H1 (cell line): ENCODE results near the gene SUCLG2. TPM values are rescaled to one million over a fixed set of nuclear protein-coding genes. Genes with fewer than 3 reads are reported as not detected.

Experiments used
- CTCF ChIA-PET: fragments of 300-600 bp; sonication (Branson Sonifier 250); formaldehyde crosslinking; loops from one replicate; lab custom pipeline; 2021; ENCODE audit not compliant: partially characterized antibody; lab: Charles Lee
- POLR2A ChIA-PET: fragments of 300-600 bp; sonication (Branson Sonifier 250); formaldehyde crosslinking; loops from one replicate; lab custom pipeline; 2021; ENCODE audit warnings: inconsistent platforms; ENCODE audit not compliant: partially characterized antibody; lab: Charles Lee
- DNase-seq, 2 experiments: peaks; one replicate each; pipeline versions ENCODE4 v3.0.0 to v3.0.0-alpha.2; 2010 to 2022; ENCODE audit warnings: low spot score in 2 of 2, low read depth in 1 of 2, mixed read lengths in 1 of 2
- FAIRE-seq: peaks from 2 replicates; lab custom pipeline; 2011; peaks lifted over from hg19 to GRCh38; lab: Jason Lieb, UNC
- H2AFZ ChIP-seq: 2 replicates; pipeline ENCODE4 v1.8.1; 2012; ENCODE audit warnings: low read length, inconsistent platforms
- H2AK5ac ChIP-seq: 2 replicates; pipeline ENCODE4 v1.6.1; 2013; ENCODE audit warnings: low read depth, low read length
- H2BK120ac ChIP-seq: replicated peaks from 2 replicates; pipeline ENCODE3; 2013; ENCODE audit warnings: low read depth, low read length, inconsistent platforms
- H2BK12ac ChIP-seq: 2 replicates; pipeline ENCODE4 v1.6.1; 2013; ENCODE audit warnings: low read depth, low read length
- H2BK15ac ChIP-seq: 2 replicates; pipeline ENCODE4 v1.6.1; 2013; ENCODE audit warnings: low read length
- H2BK20ac ChIP-seq: 2 replicates; pipeline ENCODE4 v1.6.1; 2013; ENCODE audit warnings: low read length
- H2BK5ac ChIP-seq: 2 replicates; pipeline ENCODE4 v1.6.1; 2013; ENCODE audit warnings: low read depth, low read length
- H3K14ac ChIP-seq: 2 replicates; pipeline ENCODE4 v1.6.1; 2013; ENCODE audit warnings: inconsistent platforms; ENCODE audit not compliant: insufficient read length
- H3K18ac ChIP-seq: 2 replicates; pipeline ENCODE4 v1.6.1; 2013; ENCODE audit warnings: low read length; ENCODE audit errors: extremely low read depth
- H3K23ac ChIP-seq: 2 replicates; pipeline ENCODE4 v1.6.1; 2013; ENCODE audit warnings: inconsistent platforms; ENCODE audit not compliant: insufficient read length
- H3K23me2 ChIP-seq: 2 replicates; pipeline ENCODE4 v1.6.1; 2013; ENCODE audit warnings: low read depth, low read length
- H3K27ac ChIP-seq: 2 replicates; pipeline ENCODE4 v1.6.1; 2011; ENCODE audit warnings: low read depth, low read length, inconsistent platforms
- H3K27me3 ChIP-seq, 4 experiments: replicated peaks in 1 of 4; 1 replicate in 1 of 4; 2 replicates in 3 of 4; pipeline versions ENCODE4 v1.6.1 to v1.8.1; 2011 to 2013; ENCODE audit warnings: low read length in 3 of 4, mild to moderate bottlenecking in 3 of 4, inconsistent platforms in 2 of 4, mixed read lengths in 2 of 4, moderate library complexity in 1 of 4; ENCODE audit not compliant: control insufficient read depth in 3 of 4, insufficient read depth in 3 of 4; ENCODE audit errors: extremely low read depth in 1 of 4
- H3K36me3 ChIP-seq, 4 experiments: 2 replicates each; pipeline versions ENCODE4 v1.6.1 to v1.8.1; 2011 to 2013; ENCODE audit warnings: mild to moderate bottlenecking in 4 of 4, low read length in 3 of 4, moderate library complexity in 2 of 4, control low read depth in 1 of 4, inconsistent platforms in 1 of 4; ENCODE audit not compliant: insufficient read depth in 4 of 4, control insufficient read depth in 2 of 4
- H3K4ac ChIP-seq: replicated peaks from 2 replicates; pipeline ENCODE3; 2013; ENCODE audit warnings: low read length, low read depth, mixed read lengths, inconsistent platforms; ENCODE audit not compliant: insufficient read length
- H3K4me1 ChIP-seq, 4 experiments: replicated peaks in 1 of 4; 1 replicate in 1 of 4; 2 replicates in 3 of 4; pipeline versions ENCODE4 v1.6.1 to v1.8.1; 2011 to 2013; ENCODE audit warnings: low read length in 3 of 4, inconsistent platforms in 2 of 4, mixed read lengths in 1 of 4; ENCODE audit not compliant: insufficient read depth in 4 of 4, control insufficient read depth in 3 of 4
- H3K4me2 ChIP-seq, 2 experiments: 2 replicates each; pipeline versions ENCODE4 v1.6.1 to v1.8.1; 2011 to 2013; ENCODE audit warnings: low read depth in 2 of 2, low read length in 2 of 2, control low read depth in 1 of 2, inconsistent platforms in 1 of 2, mild to moderate bottlenecking in 1 of 2; ENCODE audit not compliant: insufficient read depth in 1 of 2
- H3K4me3 ChIP-seq, 4 experiments: fragments of 200-600, 300-600 bp in 1 of 4; sonication (generic), shearing (Covaris generic), sonication (Bioruptor Twin) in 1 of 4; 2 replicates each; pipeline versions ENCODE4 v1.5.1 to v1.8.1; 2011 to 2016; ENCODE audit warnings: low read length in 4 of 4, low read depth in 3 of 4, control low read depth in 2 of 4, inconsistent platforms in 2 of 4, mild to moderate bottlenecking in 2 of 4, mixed read lengths in 1 of 4, moderate library complexity in 1 of 4; ENCODE audit not compliant: insufficient read depth in 2 of 4; ENCODE audit errors: extremely low read depth in 1 of 4
- H3K56ac ChIP-seq: replicated peaks from 2 replicates; pipeline ENCODE3; 2013; ENCODE audit warnings: low read depth, mild to moderate bottlenecking, mixed read lengths, low read length, inconsistent platforms; ENCODE audit not compliant: insufficient read length
- H3K79me1 ChIP-seq: 2 replicates; pipeline ENCODE4 v1.6.1; 2013; ENCODE audit warnings: low read depth, low read length, control low read depth
- H3K79me2 ChIP-seq, 2 experiments: 2 replicates each; pipeline versions ENCODE4 v1.6.1 to v1.8.1; 2012 to 2013; ENCODE audit warnings: low read length in 2 of 2, mild to moderate bottlenecking in 2 of 2, inconsistent platforms in 1 of 2; ENCODE audit not compliant: insufficient read depth in 2 of 2, control insufficient read depth in 1 of 2
- H3K9ac ChIP-seq, 4 experiments: replicated peaks in 1 of 4; 1 replicate in 1 of 4; 2 replicates in 3 of 4; pipeline versions ENCODE4 v1.6.1 to v1.8.1; 2011 to 2013; ENCODE audit warnings: low read depth in 3 of 4, low read length in 3 of 4, control low read depth in 2 of 4, mild to moderate bottlenecking in 2 of 4, moderate library complexity in 2 of 4, inconsistent platforms in 1 of 4; ENCODE audit errors: extremely low read depth in 1 of 4
- H3K9me3 ChIP-seq, 2 experiments: 2 replicates each; pipeline versions ENCODE4 v1.6.1 to v1.8.1; 2012 to 2013; ENCODE audit warnings: mild to moderate bottlenecking in 2 of 2, moderate library complexity in 2 of 2, control low read depth in 1 of 2, inconsistent platforms in 1 of 2, low read depth in 1 of 2, low read length in 1 of 2, mixed read lengths in 1 of 2; ENCODE audit not compliant: insufficient read depth in 2 of 2
- H4K20me1 ChIP-seq, 2 experiments: replicated peaks in 1 of 2; 2 replicates each; pipeline versions ENCODE3 to v1.8.1; 2011 to 2013; ENCODE audit warnings: inconsistent platforms in 2 of 2, low read length in 2 of 2, mild to moderate bottlenecking in 1 of 2; ENCODE audit not compliant: insufficient read depth in 2 of 2, control insufficient read depth in 1 of 2
- H4K5ac ChIP-seq: 2 replicates; pipeline ENCODE4 v1.6.1; 2013; ENCODE audit warnings: low read length, low read depth, mixed read lengths, inconsistent platforms; ENCODE audit not compliant: insufficient read length
- H4K8ac ChIP-seq: 2 replicates; pipeline ENCODE4 v1.8.0; 2013; ENCODE audit warnings: mild to moderate bottlenecking, moderate library complexity, low read length, inconsistent platforms; ENCODE audit not compliant: insufficient read depth; ENCODE audit errors: extremely low read depth
- H4K91ac ChIP-seq: replicated peaks from 2 replicates; pipeline ENCODE3; 2013; ENCODE audit warnings: low read length, mixed read lengths, inconsistent platforms; ENCODE audit not compliant: insufficient read length
- BACH1 ChIP-seq: IDR thresholded peaks from 2 replicates; pipeline ENCODE4 v1.6.1; 2012; ENCODE audit warnings: low read length, improper control_type of control experiment
- CREB1 ChIP-seq: IDR thresholded peaks from 2 replicates; pipeline ENCODE4 v1.6.1; 2012; ENCODE audit warnings: inconsistent platforms
- CTBP2 ChIP-seq: IDR thresholded peaks from 2 replicates; pipeline ENCODE4 v1.7.0; 2011; ENCODE audit warnings: borderline replicate concordance, mild to moderate bottlenecking, moderate library complexity, mixed read lengths, low read length; ENCODE audit not compliant: insufficient read depth, insufficient read length
- EZH2 ChIP-seq: fragments of 200-600 bp; sonication (generic); IDR thresholded peaks from 2 replicates; pipeline ENCODE4 v1.7.1; 2012; ENCODE audit warnings: low read depth, mild to moderate bottlenecking, moderate library complexity, low read length, inconsistent platforms; ENCODE audit not compliant: severe bottlenecking
- GABPA ChIP-seq: IDR thresholded peaks from 2 replicates; pipeline ENCODE4 v1.6.1; 2011; ENCODE audit warnings: mild to moderate bottlenecking, low read length, moderate library complexity, borderline replicate concordance; ENCODE audit not compliant: insufficient read depth
- JUN ChIP-seq: IDR thresholded peaks from 2 replicates; pipeline ENCODE4 v1.6.1; 2011; ENCODE audit warnings: low read depth, mild to moderate bottlenecking, improper control_type of control experiment, low read length
- JUND ChIP-seq: IDR thresholded peaks from 2 replicates; pipeline ENCODE4 v1.6.1; 2011; ENCODE audit warnings: mild to moderate bottlenecking, improper control_type of control experiment, low read length
- KDM4A ChIP-seq: IDR thresholded peaks from one replicate; pipeline ENCODE4 v1.7.1; 2012; ENCODE audit warnings: low read depth, mild to moderate bottlenecking, moderate library complexity, low read length, inconsistent platforms; ENCODE audit not compliant: severe bottlenecking
- NANOG ChIP-seq: IDR thresholded peaks from 2 replicates; pipeline ENCODE4 v1.6.1; 2011; ENCODE audit warnings: low read length, low read depth, mild to moderate bottlenecking, inconsistent platforms; ENCODE audit not compliant: insufficient read depth, poor library complexity, severe bottlenecking
- SAP30 ChIP-seq: fragments of 300-600 bp; sonication (generic); IDR thresholded peaks from 2 replicates; pipeline ENCODE4 v1.7.1; 2012; ENCODE audit warnings: low read length, moderate library complexity, mild to moderate bottlenecking, inconsistent platforms; ENCODE audit not compliant: insufficient read depth, insufficient replicate concordance
- TBP ChIP-seq: IDR thresholded peaks from 2 replicates; pipeline ENCODE4 v1.6.1; 2011; ENCODE audit warnings: low read depth, low read length, improper control_type of control experiment
- WGBS, 2 experiments: shearing (Covaris generic) in 1 of 2; methylation state at CpG; one replicate each; pipeline versions ENCODE4 v1.1.6 to v1.1.7; 2013 to 2015; ENCODE audit warnings: low lambda C conversion rate in 2 of 2, mixed read lengths in 2 of 2, inconsistent platforms in 1 of 2, low coverage in 1 of 2, missing lambda C conversion rate in 1 of 2; ENCODE audit not compliant: insufficient replicate concordance in 2 of 2, insufficient coverage in 1 of 2, insufficient read length in 1 of 2; ENCODE audit errors: extremely low coverage in 1 of 2, missing lambda C conversion rate in 1 of 2; 5-methylcytosine and 5-hydroxymethylcytosine counted together
- polyA plus RNA-seq, 7 experiments: library from polyadenylated mRNA; depleted of rRNA in 3 of 7; stranded (reverse) in 5 of 7; unstranded in 2 of 7; fragments of >200 nt in 5 of 7; fragments of 200-250 nt in 2 of 7; gene quantifications; 1 replicate in 5 of 7; 2 replicates in 1 of 7; 4 replicates in 1 of 7; pipeline versions ENCODE4 v1.2.1 to v1.2.3, GENCODE V29; 2011 to 2013; ENCODE audit warnings: missing spikeins in 2 of 7, mixed read lengths in 2 of 7
- total RNA-seq: library from RNA; stranded (reverse); fragmentation: NEBNext Ultra II Directional; extraction: Animal tissue kit (Norgen Biotek cat#: 25700); gene quantifications from 2 replicates; pipeline ENCODE4 v1.2.1, GENCODE V29; 2021
- TF ChIP-seq, protein P1 (sequence below): IDR thresholded peaks from 2 replicates; pipeline ENCODE4 v1.6.1; 2012; ENCODE audit warnings: inconsistent platforms
- TF ChIP-seq, protein P2 (sequence below): IDR thresholded peaks from 2 replicates; pipeline ENCODE4 v1.6.1; 2012; ENCODE audit warnings: inconsistent platforms

The SUCLG2 gene
- total and polyA plus RNA-seq, 2 of the 8 experiments (the other 6 are each of a cell fraction or from before 2014, with no cell fraction given): 12.9 to 46.2 TPM

DNA sequence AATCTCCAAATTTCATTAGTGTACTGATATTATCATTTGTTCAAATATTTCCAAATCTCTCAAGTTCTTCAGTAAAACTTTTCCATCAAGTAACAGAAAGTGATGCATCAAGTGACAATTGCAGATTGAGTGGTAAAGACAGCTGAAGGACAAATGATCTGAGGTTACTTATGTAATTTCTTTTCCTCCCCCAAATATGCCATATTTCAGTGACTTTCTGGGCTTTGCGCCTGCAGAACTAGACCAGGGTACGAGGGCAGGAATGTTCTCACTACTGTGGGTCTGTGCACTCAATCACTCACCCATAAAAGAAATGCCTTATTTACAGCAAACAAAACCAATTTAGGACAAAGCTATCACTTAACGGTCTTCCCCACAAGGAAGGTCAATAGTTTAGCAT is 4.7 kb downstream of the SUCLG2 start:
- H4K8ac ChIP-seq: no peak overlapping the region
- WGBS, 2 experiments: 91% methylated on average over 3 of the region's 3 CpGs; no CpG with 5 or more reads in 1 of the 2 experiments
- H2BK20ac ChIP-seq: no peak overlapping the region
- H2BK15ac ChIP-seq: no peak overlapping the region
- FAIRE-seq (no peak), DNase-seq (no peak)
- no peak overlapping the region for H3K4me2 ChIP-seq
- no peak overlapping the region for H4K5ac ChIP-seq
- peaks cover 0 to 36% of the 10 kb centered on the region in 2 experiments; a peak in 2 of 4 replicates for H3K79me2 ChIP-seq
- no peak overlapping the region for H2BK120ac ChIP-seq
- H3K4me3 ChIP-seq: no peak overlapping the region
- H3K18ac ChIP-seq: no peak overlapping the region
- H3K23me2 ChIP-seq: peaks cover 3% of the 10 kb centered on the region
- no peaks in the 10 kb centered on the region for H4K20me1 ChIP-seq
- H2BK5ac ChIP-seq: no peak overlapping the region
- no peak overlapping the region for H2AFZ ChIP-seq
- ChIA-PET POLR2A (no interaction called here), CTCF (interaction anchor here (1.1 to 1.5 kb wide), 5 partner anchors 12 to 1226 kb away, joined by 3 to 7 read pairs (median 3); no protein-coding TSS in a partner anchor)
- no peak overlapping the region for H3K56ac ChIP-seq
- no peak overlapping the region for H3K27ac ChIP-seq
- H3K36me3 ChIP-seq: peaks cover 0 to 3% (median 0%) of the 10 kb centered on the region in 4 experiments; a peak in 2 of 8 replicates
- H2AK5ac ChIP-seq: no peak overlapping the region
- H3K27me3 ChIP-seq: no peaks in the 10 kb centered on the region
- H3K9ac ChIP-seq: no peak overlapping the region
- H2BK12ac ChIP-seq: no peak overlapping the region
- H3K23ac ChIP-seq: no peak overlapping the region
- H3K79me1 ChIP-seq: peaks cover 5% of the 10 kb centered on the region; the same call in 1 of the 2 replicates
- no peak overlapping the region for H4K91ac ChIP-seq
- no peaks in the 10 kb centered on the region for H3K9me3 ChIP-seq
- H3K4ac ChIP-seq: no peak overlapping the region
- peaks cover under 1 to 9% (median 5%) of the 10 kb centered on the region in 4 experiments for H3K4me1 ChIP-seq
- no peak overlapping the region for H3K14ac ChIP-seq
- TF ChIP-seq CREB1 (no peak), NANOG (no peak), GABPA (no peak), EZH2 (no peak), SAP30 (no peak), JUND (no peak), TBP (no peak), JUN (no peak), KDM4A (no peak), CTBP2 (no peak), BACH1 (no peak)
- TF ChIP-seq, protein P1, sequence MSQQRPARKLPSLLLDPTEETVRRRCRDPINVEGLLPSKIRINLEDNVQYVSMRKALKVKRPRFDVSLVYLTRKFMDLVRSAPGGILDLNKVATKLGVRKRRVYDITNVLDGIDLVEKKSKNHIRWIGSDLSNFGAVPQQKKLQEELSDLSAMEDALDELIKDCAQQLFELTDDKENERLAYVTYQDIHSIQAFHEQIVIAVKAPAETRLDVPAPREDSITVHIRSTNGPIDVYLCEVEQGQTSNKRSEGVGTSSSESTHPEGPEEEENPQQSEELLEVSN: no peak
- TF ChIP-seq, protein P2, sequence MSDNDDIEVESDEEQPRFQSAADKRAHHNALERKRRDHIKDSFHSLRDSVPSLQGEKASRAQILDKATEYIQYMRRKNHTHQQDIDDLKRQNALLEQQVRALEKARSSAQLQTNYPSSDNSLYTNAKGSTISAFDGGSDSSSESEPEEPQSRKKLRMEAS: no peak
